SK-N-SH (cell line): Measurements from ENCODE around the gene CNNM3.

Source experiments
- EP300 ChIP-seq, 2 experiments: IDR thresholded peaks; 2 replicates each; pipeline versions ENCODE4 v1.4.0 to v1.6.1; 2012; ENCODE audit warnings: borderline replicate concordance in 1 of 2, low read depth in 1 of 2, low read length in 1 of 2
- YY1 ChIP-seq: IDR thresholded peaks from 2 replicates; pipeline ENCODE4 v1.4.0; 2012; ENCODE audit warnings: low read depth, mild to moderate bottlenecking
- TF ChIP-seq, protein P1 (sequence below): fragments of 200-600 bp; sonication (generic); IDR thresholded peaks from 2 replicates; pipeline ENCODE4 v1.6.1; 2017; ENCODE audit warnings: antibody characterized with exemption, mild to moderate bottlenecking, moderate library complexity

DNA sequence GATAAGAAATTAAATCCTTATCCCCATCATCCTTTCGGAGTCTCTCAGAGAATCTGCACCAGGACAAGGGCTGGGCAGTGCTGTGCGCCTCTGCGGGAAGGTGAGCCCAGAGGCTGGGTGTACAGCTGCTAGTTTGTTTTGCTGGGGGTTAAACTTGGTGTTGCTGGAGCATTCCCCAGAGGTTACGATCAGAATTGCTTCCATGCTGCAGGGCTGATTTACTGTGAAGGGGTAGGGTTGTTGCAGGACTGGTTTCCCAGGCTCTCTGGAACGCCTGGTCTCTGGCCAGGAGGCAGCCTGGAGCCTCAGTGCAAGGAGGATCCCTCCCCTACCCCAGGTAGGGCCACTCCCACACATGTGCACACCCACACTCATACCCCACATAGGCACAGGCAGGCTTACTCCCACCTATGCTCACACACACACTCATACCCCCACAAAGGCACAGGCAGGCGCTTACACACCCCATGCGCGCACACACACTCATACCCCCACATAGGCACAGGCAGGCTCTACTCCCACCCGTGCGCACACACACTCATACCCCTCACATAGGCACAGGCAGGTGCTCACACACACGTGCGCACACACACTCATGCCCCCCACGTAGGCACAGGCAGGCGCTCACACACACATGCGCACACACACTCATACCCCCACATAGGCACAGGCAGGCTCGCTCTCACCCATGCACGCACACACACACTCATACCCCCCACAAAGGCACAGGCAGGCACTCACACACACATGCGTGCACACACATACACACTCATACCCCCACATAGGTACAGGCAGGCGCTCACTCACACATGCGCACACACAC is 44.1 kb upstream of the CNNM3 start:
- TF ChIP-seq YY1: no peak
- TF ChIP-seq EP300 (IDR thresholded peaks at IDR 0.05; ENCODE audit: borderline replicate concordance in 1 of 2, low read depth in 1 of 2, low read length in 1 of 2): no peak
- TF ChIP-seq, protein P1, sequence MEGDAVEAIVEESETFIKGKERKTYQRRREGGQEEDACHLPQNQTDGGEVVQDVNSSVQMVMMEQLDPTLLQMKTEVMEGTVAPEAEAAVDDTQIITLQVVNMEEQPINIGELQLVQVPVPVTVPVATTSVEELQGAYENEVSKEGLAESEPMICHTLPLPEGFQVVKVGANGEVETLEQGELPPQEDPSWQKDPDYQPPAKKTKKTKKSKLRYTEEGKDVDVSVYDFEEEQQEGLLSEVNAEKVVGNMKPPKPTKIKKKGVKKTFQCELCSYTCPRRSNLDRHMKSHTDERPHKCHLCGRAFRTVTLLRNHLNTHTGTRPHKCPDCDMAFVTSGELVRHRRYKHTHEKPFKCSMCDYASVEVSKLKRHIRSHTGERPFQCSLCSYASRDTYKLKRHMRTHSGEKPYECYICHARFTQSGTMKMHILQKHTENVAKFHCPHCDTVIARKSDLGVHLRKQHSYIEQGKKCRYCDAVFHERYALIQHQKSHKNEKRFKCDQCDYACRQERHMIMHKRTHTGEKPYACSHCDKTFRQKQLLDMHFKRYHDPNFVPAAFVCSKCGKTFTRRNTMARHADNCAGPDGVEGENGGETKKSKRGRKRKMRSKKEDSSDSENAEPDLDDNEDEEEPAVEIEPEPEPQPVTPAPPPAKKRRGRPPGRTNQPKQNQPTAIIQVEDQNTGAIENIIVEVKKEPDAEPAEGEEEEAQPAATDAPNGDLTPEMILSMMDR: no peak
